D341Med (cell line): ENCODE results near the gene FA2H.
"Not testable (repeated sequence)": the region's sequence is repeated elsewhere in the genome, so short reads cannot be mapped to it uniquely, and the experiment has no call there.

Experiments used
- DNase-seq: peaks from one replicate; pipeline ENCODE4 v3.0.0; 2012; ENCODE audit warnings: low spot score

FA2H gene

GRCh38 chr16:74769586-74770190, 4.9 kb downstream of the FA2H start:
- DNase-seq: no peak

- no peak for DNase-seq
Observed at GRCh38 chr16:74768239-74768638, 6.4 kb downstream of the FA2H start.

- no peak for DNase-seq
Observed at GRCh38 chr16:74767749-74768148, 6.9 kb downstream of the FA2H start.

- DNase-seq: no peak
Observed at GRCh38 chr16:74766729-74767128, 7.9 kb downstream of the FA2H start.

GRCh38 chr16:74764184-74764583, 10.4 kb downstream of the FA2H start:
- not testable (repeated sequence) for DNase-seq

GRCh38 chr16:74761665-74762064, 13.0 kb downstream of the FA2H start:
- no peak for DNase-seq

GRCh38 chr16:74760007-74760767, 14.4 kb downstream of the FA2H start:
- DNase-seq: no peak

GRCh38 chr16:74759564-74759963, 15.1 kb downstream of the FA2H start:
- DNase-seq: no peak

GRCh38 chr16:74758801-74759200, 15.8 kb downstream of the FA2H start:
- DNase-seq: no peak

GRCh38 chr16:74757349-74757748, 17.3 kb downstream of the FA2H start:
- DNase-seq: no peak

GRCh38 chr16:74756203-74756602, 18.4 kb downstream of the FA2H start:
- no peak for DNase-seq

- DNase-seq: no peak
Observed at GRCh38 chr16:74753180-74753579, 21.4 kb downstream of the FA2H start.

- DNase-seq: no peak
Observed at GRCh38 chr16:74752756-74753155, 21.9 kb downstream of the FA2H start.

- DNase-seq: no peak
Observed at GRCh38 chr16:74752258-74752657, 22.4 kb downstream of the FA2H start.

GRCh38 chr16:74751658-74752057, 23.0 kb downstream of the FA2H start:
- DNase-seq: no peak

GRCh38 chr16:74749291-74750055, 25.1 kb downstream of the FA2H start:
- no peak for DNase-seq

GRCh38 chr16:74748616-74749026, 26.0 kb downstream of the FA2H start:
- DNase-seq: no peak

GRCh38 chr16:74747716-74748615, 26.7 kb downstream of the FA2H start:
- no peak for DNase-seq

GRCh38 chr16:74745926-74746325, 28.7 kb downstream of the FA2H start:
- DNase-seq: no peak

GRCh38 chr16:74745109-74745615, 29.5 kb downstream of the FA2H start:
- DNase-seq: no peak

GRCh38 chr16:74744566-74744965, 30.1 kb downstream of the FA2H start:
- no peak for DNase-seq
